Keratinocyte (primary cell): ENCODE measurements around the gene IGFLR1. TPM values are rescaled to one million over a fixed set of nuclear protein-coding genes. Genes with fewer than 3 reads are reported as not detected.

Source experiments
- DNase-seq: peaks from one replicate; pipeline ENCODE4 v3.0.0-alpha.2; 2011; ENCODE audit warnings: low read depth, missing footprints, low spot score
- FAIRE-seq: peaks from 2 replicates; lab custom pipeline; 2011; peaks lifted over from hg19 to GRCh38; lab: Jason Lieb, UNC
- H2AFZ ChIP-seq: 2 replicates; pipeline ENCODE4 v1.6.0; 2012; ENCODE audit warnings: low read length, control low read depth, inconsistent platforms; ENCODE audit not compliant: control insufficient read depth
- H3K27ac ChIP-seq: 2 replicates; pipeline ENCODE4 v1.5.1; 2011; ENCODE audit warnings: low read length; ENCODE audit not compliant: control insufficient read depth, insufficient read depth
- H3K27me3 ChIP-seq: 3 replicates; pipeline ENCODE4 v1.6.0; 2011; ENCODE audit warnings: low read length; ENCODE audit not compliant: control insufficient read depth, insufficient read depth; ENCODE audit errors: extremely low read depth
- H3K36me3 ChIP-seq, 2 experiments: 2 replicates in 1 of 2; 3 replicates in 1 of 2; pipeline ENCODE4 v1.5.1; 2011; ENCODE audit warnings: low read length in 2 of 2, mild to moderate bottlenecking in 1 of 2; ENCODE audit not compliant: control insufficient read depth in 2 of 2, insufficient read depth in 2 of 2; ENCODE audit errors: extremely low read depth in 1 of 2
- H3K4me1 ChIP-seq: 3 replicates; pipeline ENCODE4 v1.5.1; 2011; ENCODE audit warnings: low read length; ENCODE audit not compliant: control insufficient read depth, insufficient read depth; ENCODE audit errors: extremely low read depth
- H3K4me2 ChIP-seq: 3 replicates; pipeline ENCODE4 v1.6.0; 2011; ENCODE audit warnings: low read depth, low read length; ENCODE audit not compliant: control insufficient read depth, insufficient read depth; ENCODE audit errors: extremely low read depth
- H3K4me3 ChIP-seq, 3 experiments: fragments of 200-600 bp in 1 of 3; sonication (generic) in 1 of 3; 2 replicates in 2 of 3; 3 replicates in 1 of 3; pipeline ENCODE4 v1.5.1; 2011 to 2016; ENCODE audit warnings: low read length in 3 of 3, mild to moderate bottlenecking in 3 of 3, control low read depth in 2 of 3, inconsistent platforms in 1 of 3, low read depth in 1 of 3, mixed read lengths in 1 of 3, mixed run types in 1 of 3, moderate library complexity in 1 of 3; ENCODE audit not compliant: control insufficient read depth in 2 of 3, insufficient read depth in 2 of 3; ENCODE audit errors: extremely low read depth in 1 of 3
- H3K79me2 ChIP-seq: 2 replicates; pipeline ENCODE4 v1.6.0; 2012; ENCODE audit warnings: low read length; ENCODE audit not compliant: control insufficient read depth, insufficient read depth
- H3K9ac ChIP-seq: 3 replicates; pipeline ENCODE4 v1.6.0; 2011; ENCODE audit warnings: low read length; ENCODE audit not compliant: control insufficient read depth, insufficient read depth; ENCODE audit errors: extremely low read depth
- H3K9me1 ChIP-seq: 3 replicates; pipeline ENCODE4 v1.6.0; 2011; ENCODE audit warnings: low read length; ENCODE audit not compliant: control insufficient read depth, insufficient read depth; ENCODE audit errors: extremely low read depth
- H3K9me3 ChIP-seq: 2 replicates; pipeline ENCODE4 v1.5.1; 2012; ENCODE audit warnings: low read depth, low read length; ENCODE audit not compliant: control insufficient read depth
- H4K20me1 ChIP-seq: 3 replicates; pipeline ENCODE4 v1.6.0; 2011; ENCODE audit warnings: low read length; ENCODE audit not compliant: control insufficient read depth, insufficient read depth; ENCODE audit errors: extremely low read depth
- CTCF ChIP-seq, 3 experiments: IDR thresholded peaks in 1 of 3; conservative IDR thresholded peaks in 1 of 3; optimal IDR thresholded peaks in 1 of 3; 2 replicates in 2 of 3; 3 replicates in 1 of 3; pipeline versions ENCODE3 to v1.5.1; 2011; ENCODE audit warnings: low read length in 3 of 3, mild to moderate bottlenecking in 3 of 3, moderate library complexity in 2 of 3, control low read depth in 1 of 3, inconsistent platforms in 1 of 3; ENCODE audit not compliant: insufficient read depth in 2 of 3; ENCODE audit errors: extremely low read depth in 1 of 3
- EZH2 ChIP-seq: IDR thresholded peaks from one replicate; pipeline ENCODE4 v1.6.1; 2012; ENCODE audit warnings: inconsistent platforms, mild to moderate bottlenecking, low read length, moderate library complexity
- dilution Hi-C: fragments of 300-500 bp; cut with MboI; formaldehyde crosslinking; loops from one replicate; pipeline ENCODE4 v1.7.0; 2020; ENCODE audit warnings: low sequenced_read_pairs; ENCODE audit not compliant: extremely low pct_ligation_motif_present
- polyA plus RNA-seq, 5 experiments: library from polyadenylated mRNA; depleted of rRNA in 3 of 5; stranded (reverse) in 3 of 5; stranded (forward) in 1 of 5; unstranded in 1 of 5; fragments of >200 nt; gene quantifications; 1 replicate in 1 of 5; 2 replicates in 3 of 5; 3 replicates in 1 of 5; pipeline versions ENCODE4 v1.2.1 to v1.2.3, GENCODE V29; 2011 to 2012; ENCODE audit warnings: missing spikeins in 2 of 5, low read depth in 1 of 5, low replicate concordance in 1 of 5

IGFLR1 gene
- polyA plus RNA-seq, 1 donor (not counting 4 experiments of a cell fraction or from before 2014, with no cell fraction given), result 0.34 TPM

GRCh38 chr19:35703343-35703742 is 38.9 kb downstream of the IGFLR1 start:
- H3K27ac ChIP-seq, result no peak overlapping the region
- H3K27me3 ChIP-seq, result no peaks in the 10 kb centered on the region
- H3K79me2 ChIP-seq, result no peaks in the 10 kb centered on the region
- H3K4me1 ChIP-seq, result no peaks in the 10 kb centered on the region
- no peak for TF ChIP-seq CTCF (optimal IDR thresholded peaks at IDR 0.05 in 1 of 3, IDR thresholded peaks at IDR 0.05 in 1 of 3, conservative IDR thresholded peaks at IDR 0.05 in 1 of 3; ENCODE audit: extremely low read depth in 1 of 3, insufficient read depth in 2 of 3, low read length in 3 of 3)
- no peak for TF ChIP-seq EZH2
- dilution Hi-C loops, result no loop called here
- no peak overlapping the region for H2AFZ ChIP-seq
- no peak overlapping the region for H3K4me2 ChIP-seq
- H3K9ac ChIP-seq, result no peak overlapping the region
- DNase-seq (no peak), FAIRE-seq (no peak)
- no peak overlapping the region for H3K4me3 ChIP-seq
- H4K20me1 ChIP-seq, result no peaks in the 10 kb centered on the region
- no peaks in the 10 kb centered on the region for H3K36me3 ChIP-seq
- H3K9me3 ChIP-seq, result no peaks in the 10 kb centered on the region
- no peaks in the 10 kb centered on the region for H3K9me1 ChIP-seq

- Histone ChIP-seq H3K9me1 (no peaks in the 10 kb centered on the region), H4K20me1 (no peaks in the 10 kb centered on the region), H3K4me3 (peak overlapping the region; percentile 56 to 82 (median 60)), H3K27me3 (no peaks in the 10 kb centered on the region), H2AFZ (peak overlapping the region; percentile 98), H3K79me2 (no peaks in the 10 kb centered on the region), H3K4me1 (no peaks in the 10 kb centered on the region), H3K36me3 (no peaks in the 10 kb centered on the region), H3K9ac (peak overlapping the region; percentile 61), H3K9me3 (no peaks in the 10 kb centered on the region), H3K27ac (no peak overlapping the region), H3K4me2 (peak overlapping the region; percentile 77)
- FAIRE-seq, result peak; percentile 62
- peak; percentile 94 for DNase-seq
- dilution Hi-C loops, result no loop called here
- no peak for TF ChIP-seq EZH2
- no peak for TF ChIP-seq CTCF (optimal IDR thresholded peaks at IDR 0.05 in 1 of 3, IDR thresholded peaks at IDR 0.05 in 1 of 3, conservative IDR thresholded peaks at IDR 0.05 in 1 of 3; ENCODE audit: extremely low read depth in 1 of 3, insufficient read depth in 2 of 3, low read length in 3 of 3)
Observed at GRCh38 chr19:35702223-35703012, 39.8 kb downstream of the IGFLR1 start.
